H1 (cell line): Measurements from ENCODE around the gene FKBP8. TPM values are rescaled to one million over a fixed set of nuclear protein-coding genes. Genes with fewer than 3 reads are reported as not detected.

Experiments
- CTCF ChIA-PET: fragments of 300-600 bp; sonication (Branson Sonifier 250); formaldehyde crosslinking; loops from one replicate; lab custom pipeline; 2021; ENCODE audit not compliant: partially characterized antibody; lab: Charles Lee
- POLR2A ChIA-PET: fragments of 300-600 bp; sonication (Branson Sonifier 250); formaldehyde crosslinking; loops from one replicate; lab custom pipeline; 2021; ENCODE audit warnings: inconsistent platforms; ENCODE audit not compliant: partially characterized antibody; lab: Charles Lee
- DNase-seq, 2 experiments: peaks; one replicate each; pipeline versions ENCODE4 v3.0.0 to v3.0.0-alpha.2; 2010 to 2022; ENCODE audit warnings: low spot score in 2 of 2, low read depth in 1 of 2, mixed read lengths in 1 of 2
- FAIRE-seq: peaks from 2 replicates; lab custom pipeline; 2011; peaks lifted over from hg19 to GRCh38; lab: Jason Lieb, UNC
- H2AFZ ChIP-seq: 2 replicates; pipeline ENCODE4 v1.8.1; 2012; ENCODE audit warnings: low read length, inconsistent platforms
- H2AK5ac ChIP-seq: 2 replicates; pipeline ENCODE4 v1.6.1; 2013; ENCODE audit warnings: low read depth, low read length
- H2BK120ac ChIP-seq: replicated peaks from 2 replicates; pipeline ENCODE3; 2013; ENCODE audit warnings: low read depth, low read length, inconsistent platforms
- H2BK12ac ChIP-seq: 2 replicates; pipeline ENCODE4 v1.6.1; 2013; ENCODE audit warnings: low read depth, low read length
- H2BK15ac ChIP-seq: 2 replicates; pipeline ENCODE4 v1.6.1; 2013; ENCODE audit warnings: low read length
- H2BK20ac ChIP-seq: 2 replicates; pipeline ENCODE4 v1.6.1; 2013; ENCODE audit warnings: low read length
- H2BK5ac ChIP-seq: 2 replicates; pipeline ENCODE4 v1.6.1; 2013; ENCODE audit warnings: low read depth, low read length
- H3K14ac ChIP-seq: 2 replicates; pipeline ENCODE4 v1.6.1; 2013; ENCODE audit warnings: inconsistent platforms; ENCODE audit not compliant: insufficient read length
- H3K18ac ChIP-seq: 2 replicates; pipeline ENCODE4 v1.6.1; 2013; ENCODE audit warnings: low read length; ENCODE audit errors: extremely low read depth
- H3K23ac ChIP-seq: 2 replicates; pipeline ENCODE4 v1.6.1; 2013; ENCODE audit warnings: inconsistent platforms; ENCODE audit not compliant: insufficient read length
- H3K23me2 ChIP-seq: 2 replicates; pipeline ENCODE4 v1.6.1; 2013; ENCODE audit warnings: low read depth, low read length
- H3K27ac ChIP-seq: 2 replicates; pipeline ENCODE4 v1.6.1; 2011; ENCODE audit warnings: low read depth, low read length, inconsistent platforms
- H3K27me3 ChIP-seq, 4 experiments: replicated peaks in 1 of 4; 1 replicate in 1 of 4; 2 replicates in 3 of 4; pipeline versions ENCODE4 v1.6.1 to v1.8.1; 2011 to 2013; ENCODE audit warnings: low read length in 3 of 4, mild to moderate bottlenecking in 3 of 4, inconsistent platforms in 2 of 4, mixed read lengths in 2 of 4, moderate library complexity in 1 of 4; ENCODE audit not compliant: control insufficient read depth in 3 of 4, insufficient read depth in 3 of 4; ENCODE audit errors: extremely low read depth in 1 of 4
- H3K36me3 ChIP-seq, 4 experiments: 2 replicates each; pipeline versions ENCODE4 v1.6.1 to v1.8.1; 2011 to 2013; ENCODE audit warnings: mild to moderate bottlenecking in 4 of 4, low read length in 3 of 4, moderate library complexity in 2 of 4, control low read depth in 1 of 4, inconsistent platforms in 1 of 4; ENCODE audit not compliant: insufficient read depth in 4 of 4, control insufficient read depth in 2 of 4
- H3K4ac ChIP-seq: replicated peaks from 2 replicates; pipeline ENCODE3; 2013; ENCODE audit warnings: low read length, low read depth, mixed read lengths, inconsistent platforms; ENCODE audit not compliant: insufficient read length
- H3K4me1 ChIP-seq, 4 experiments: replicated peaks in 1 of 4; 1 replicate in 1 of 4; 2 replicates in 3 of 4; pipeline versions ENCODE4 v1.6.1 to v1.8.1; 2011 to 2013; ENCODE audit warnings: low read length in 3 of 4, inconsistent platforms in 2 of 4, mixed read lengths in 1 of 4; ENCODE audit not compliant: insufficient read depth in 4 of 4, control insufficient read depth in 3 of 4
- H3K4me2 ChIP-seq, 2 experiments: 2 replicates each; pipeline versions ENCODE4 v1.6.1 to v1.8.1; 2011 to 2013; ENCODE audit warnings: low read depth in 2 of 2, low read length in 2 of 2, control low read depth in 1 of 2, inconsistent platforms in 1 of 2, mild to moderate bottlenecking in 1 of 2; ENCODE audit not compliant: insufficient read depth in 1 of 2
- H3K4me3 ChIP-seq, 4 experiments: fragments of 200-600, 300-600 bp in 1 of 4; sonication (generic), shearing (Covaris generic), sonication (Bioruptor Twin) in 1 of 4; 2 replicates each; pipeline versions ENCODE4 v1.5.1 to v1.8.1; 2011 to 2016; ENCODE audit warnings: low read length in 4 of 4, low read depth in 3 of 4, control low read depth in 2 of 4, inconsistent platforms in 2 of 4, mild to moderate bottlenecking in 2 of 4, mixed read lengths in 1 of 4, moderate library complexity in 1 of 4; ENCODE audit not compliant: insufficient read depth in 2 of 4; ENCODE audit errors: extremely low read depth in 1 of 4
- H3K56ac ChIP-seq: replicated peaks from 2 replicates; pipeline ENCODE3; 2013; ENCODE audit warnings: low read depth, mild to moderate bottlenecking, mixed read lengths, low read length, inconsistent platforms; ENCODE audit not compliant: insufficient read length
- H3K79me1 ChIP-seq: 2 replicates; pipeline ENCODE4 v1.6.1; 2013; ENCODE audit warnings: low read depth, low read length, control low read depth
- H3K79me2 ChIP-seq, 2 experiments: 2 replicates each; pipeline versions ENCODE4 v1.6.1 to v1.8.1; 2012 to 2013; ENCODE audit warnings: low read length in 2 of 2, mild to moderate bottlenecking in 2 of 2, inconsistent platforms in 1 of 2; ENCODE audit not compliant: insufficient read depth in 2 of 2, control insufficient read depth in 1 of 2
- H3K9ac ChIP-seq, 4 experiments: replicated peaks in 1 of 4; 1 replicate in 1 of 4; 2 replicates in 3 of 4; pipeline versions ENCODE4 v1.6.1 to v1.8.1; 2011 to 2013; ENCODE audit warnings: low read depth in 3 of 4, low read length in 3 of 4, control low read depth in 2 of 4, mild to moderate bottlenecking in 2 of 4, moderate library complexity in 2 of 4, inconsistent platforms in 1 of 4; ENCODE audit errors: extremely low read depth in 1 of 4
- H3K9me3 ChIP-seq, 2 experiments: 2 replicates each; pipeline versions ENCODE4 v1.6.1 to v1.8.1; 2012 to 2013; ENCODE audit warnings: mild to moderate bottlenecking in 2 of 2, moderate library complexity in 2 of 2, control low read depth in 1 of 2, inconsistent platforms in 1 of 2, low read depth in 1 of 2, low read length in 1 of 2, mixed read lengths in 1 of 2; ENCODE audit not compliant: insufficient read depth in 2 of 2
- H4K20me1 ChIP-seq, 2 experiments: replicated peaks in 1 of 2; 2 replicates each; pipeline versions ENCODE3 to v1.8.1; 2011 to 2013; ENCODE audit warnings: inconsistent platforms in 2 of 2, low read length in 2 of 2, mild to moderate bottlenecking in 1 of 2; ENCODE audit not compliant: insufficient read depth in 2 of 2, control insufficient read depth in 1 of 2
- H4K5ac ChIP-seq: 2 replicates; pipeline ENCODE4 v1.6.1; 2013; ENCODE audit warnings: low read length, low read depth, mixed read lengths, inconsistent platforms; ENCODE audit not compliant: insufficient read length
- H4K8ac ChIP-seq: 2 replicates; pipeline ENCODE4 v1.8.0; 2013; ENCODE audit warnings: mild to moderate bottlenecking, moderate library complexity, low read length, inconsistent platforms; ENCODE audit not compliant: insufficient read depth; ENCODE audit errors: extremely low read depth
- H4K91ac ChIP-seq: replicated peaks from 2 replicates; pipeline ENCODE3; 2013; ENCODE audit warnings: low read length, mixed read lengths, inconsistent platforms; ENCODE audit not compliant: insufficient read length
- EZH2 ChIP-seq: fragments of 200-600 bp; sonication (generic); IDR thresholded peaks from 2 replicates; pipeline ENCODE4 v1.7.1; 2012; ENCODE audit warnings: low read depth, mild to moderate bottlenecking, moderate library complexity, low read length, inconsistent platforms; ENCODE audit not compliant: severe bottlenecking
- TAF7 ChIP-seq: optimal IDR thresholded peaks from 2 replicates; pipeline ENCODE3; 2011; ENCODE audit warnings: low read depth, mild to moderate bottlenecking, inconsistent platforms, low read length, moderate library complexity, borderline replicate concordance
- WGBS, 2 experiments: shearing (Covaris generic) in 1 of 2; methylation state at CpG; one replicate each; pipeline versions ENCODE4 v1.1.6 to v1.1.7; 2013 to 2015; ENCODE audit warnings: low lambda C conversion rate in 2 of 2, mixed read lengths in 2 of 2, inconsistent platforms in 1 of 2, low coverage in 1 of 2, missing lambda C conversion rate in 1 of 2; ENCODE audit not compliant: insufficient replicate concordance in 2 of 2, insufficient coverage in 1 of 2, insufficient read length in 1 of 2; ENCODE audit errors: extremely low coverage in 1 of 2, missing lambda C conversion rate in 1 of 2; 5-methylcytosine and 5-hydroxymethylcytosine counted together
- polyA plus RNA-seq, 7 experiments: library from polyadenylated mRNA; depleted of rRNA in 3 of 7; stranded (reverse) in 5 of 7; unstranded in 2 of 7; fragments of >200 nt in 5 of 7; fragments of 200-250 nt in 2 of 7; gene quantifications; 1 replicate in 5 of 7; 2 replicates in 1 of 7; 4 replicates in 1 of 7; pipeline versions ENCODE4 v1.2.1 to v1.2.3, GENCODE V29; 2011 to 2013; ENCODE audit warnings: missing spikeins in 2 of 7, mixed read lengths in 2 of 7
- total RNA-seq: library from RNA; stranded (reverse); fragmentation: NEBNext Ultra II Directional; extraction: Animal tissue kit (Norgen Biotek cat#: 25700); gene quantifications from 2 replicates; pipeline ENCODE4 v1.2.1, GENCODE V29; 2021

Gene FKBP8
- total and polyA plus RNA-seq, 2 of the 8 experiments (the other 6 are each of a cell fraction or from before 2014, with no cell fraction given), result 264 to 309 TPM

DNA sequence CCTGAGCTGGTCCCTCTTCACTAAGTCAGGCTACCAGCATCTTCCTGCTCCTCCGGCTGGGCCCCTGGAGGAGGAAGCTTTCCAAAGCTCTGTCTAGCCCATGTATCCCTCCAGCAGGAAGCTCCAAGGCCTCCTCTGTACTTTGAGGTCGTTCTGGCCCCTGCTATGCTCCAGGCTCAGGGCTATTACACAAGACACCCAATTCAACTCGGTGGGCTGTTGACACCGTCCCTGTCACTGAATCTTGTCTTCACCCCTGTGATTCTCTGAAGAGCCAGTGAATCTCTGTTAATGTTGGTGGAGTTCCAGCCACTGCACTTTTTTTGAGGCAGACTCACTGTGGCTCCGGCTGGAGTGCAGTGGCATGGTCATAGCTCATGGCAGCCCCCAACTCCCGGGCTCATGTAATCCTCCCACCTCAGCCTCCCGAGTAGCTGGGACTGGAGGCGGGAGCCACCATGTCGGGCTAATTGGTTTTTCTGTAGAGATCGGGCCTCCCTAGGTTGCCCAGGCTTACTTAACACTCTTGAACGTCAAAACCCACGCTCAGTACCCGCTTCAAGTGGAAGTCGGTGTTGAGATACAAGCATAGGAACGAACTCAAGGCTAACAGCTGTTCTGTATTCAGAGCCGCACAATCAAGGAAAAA lies 44.7 kb upstream of the FKBP8 start:
- POLR2A ChIA-PET, result interaction anchor here (0.6 to 10.3 kb wide), 15 partner anchors 7 to 1079 kb away, joined by 3 to 112 read pairs (median 5); partner anchors contain the start of genes KXD1 and UBA52
- Histone ChIP-seq H2BK5ac (0 out of 2 replicates have a peak overlapping the region, but pooled peaks have one; percentile 86), H3K79me1 (no peaks in the 10 kb centered on the region), H4K5ac (peak overlapping the region; percentile 3), H4K20me1 (peaks cover 0 to 3% of the 10 kb centered on the region in 2 experiments), H3K79me2 (no peaks in the 10 kb centered on the region), H2BK20ac (no peak overlapping the region; the same call in 1 of the 2 replicates), H3K18ac (peak overlapping the region; percentile 97; the same call in 1 of the 2 replicates), H3K4me1 (peaks cover 2 to 11% (median 6%) of the 10 kb centered on the region in 4 experiments), H3K14ac (no peak overlapping the region), H4K8ac (no peak overlapping the region), H3K4me2 (peak overlapping the region; percentile 75 to 95), H2BK12ac (0 out of 2 replicates have a peak overlapping the region, but pooled peaks have one; percentile 60), H2AFZ (peak overlapping the region; percentile 91; the same call in 1 of the 2 replicates), H2BK15ac (peak overlapping the region; percentile 89), H3K4ac (peak overlapping the region; percentile 40), H2BK120ac (no peak overlapping the region), H3K23me2 (peaks cover 11% of the 10 kb centered on the region), H3K9me3 (no peaks in the 10 kb centered on the region), H3K36me3 (no peaks in the 10 kb centered on the region), H3K23ac (no peak overlapping the region), H3K27me3 (no peaks in the 10 kb centered on the region; a peak in 1 of 7 replicates), H2AK5ac (no peak overlapping the region), H3K9ac (peak overlapping the region in 2 of 4 experiments; percentile 71 to 86; a peak in 2 of 7 replicates), H3K27ac (peak overlapping the region; percentile 94; the same call in 1 of the 2 replicates), H3K56ac (no peak overlapping the region), H3K4me3 (peak overlapping the region; percentile 78 to 91 (median 84)), H4K91ac (no peak overlapping the region)
- CTCF ChIA-PET, result interaction anchor here (0.6 to 12.5 kb wide), 37 partner anchors 9 to 268 kb away, joined by 3 to 139 read pairs (median 3); partner anchors contain the start of genes FKBP8, KXD1 and UBA52
- no peak for DNase-seq
- TF ChIP-seq TAF7, result no peak
- peak; percentile 8 for TF ChIP-seq EZH2
- no peak for FAIRE-seq
- WGBS, 2 experiments, result 45% methylated on average over 16 of the region's 16 CpGs; no CpG with 5 or more reads in 1 of the 2 experiments
